A549 (cell line): ENCODE data around the gene GOLGA3. TPM values are rescaled to one million over a fixed set of nuclear protein-coding genes. Genes with fewer than 3 reads are reported as not detected.
A peak's percentile ranks its signal among the peaks of the same experiment; 100 is the strongest.

Source experiments
- ATAC-seq, 2 experiments: fragments of 200-7000 bp in 1 of 2; fragments of >200 bp in 1 of 2; cut with Nextera tagmentation in 1 of 2; cut with Tn5 transposase in 1 of 2; 3 replicates each; pipeline versions ENCODE4 v1.8.0 to v1.9.1; 2018 to 2020; ENCODE audit warnings: mild to moderate bottlenecking in 1 of 2, moderate library complexity in 1 of 2
- CTCF ChIA-PET: fragments of 300-600 bp; sonication (Branson Sonifier 250); formaldehyde crosslinking; extraction: SDS; loops from one replicate; lab custom pipeline; 2021; ENCODE audit warnings: antibody characterized with exemption, inconsistent platforms; lab: Yijun Ruan, JAX
- POLR2A ChIA-PET: fragments of 350-600 bp; formaldehyde crosslinking; extraction: SDS; loops from one replicate; lab custom pipeline; 2021; ENCODE audit warnings: antibody characterized with exemption, inconsistent platforms; lab: Yijun Ruan, JAX
- DNase-seq, 2 experiments: peaks; one replicate each; pipeline versions ENCODE4 v3.0.0 to v3.0.0-alpha.2; 2011 to 2016; ENCODE audit warnings: low read depth in 1 of 2, low spot score in 1 of 2
- FAIRE-seq: peaks from 2 replicates; lab custom pipeline; 2011; peaks lifted over from hg19 to GRCh38; lab: Jason Lieb, UNC
- H3K27ac ChIP-seq, 2 experiments: fragments of >200 bp; sonication (Bioruptor Twin); formaldehyde crosslinking; 3 replicates each; pipeline ENCODE4 v1.5.1; 2016 to 2017
- H3K4me1 ChIP-seq: fragments of >200 bp; sonication (Bioruptor Twin); formaldehyde crosslinking; 3 replicates; pipeline ENCODE4 v1.6.1; 2016
- H3K4me2 ChIP-seq: fragments of >200 bp; sonication (Bioruptor Twin); formaldehyde crosslinking; 3 replicates; pipeline ENCODE4 v1.6.1; 2016
- H3K4me3 ChIP-seq: fragments of >200 bp; sonication (Bioruptor Twin); formaldehyde crosslinking; 3 replicates; pipeline ENCODE4 v1.5.1; 2016
- H3K9me3 ChIP-seq: fragments of >200 bp; sonication (Bioruptor Twin); formaldehyde crosslinking; 3 replicates; pipeline ENCODE4 v1.6.1; 2016
- ATOH8 ChIP-seq: fragments of 250-450 bp; sonication (Bioruptor Pico); IDR thresholded peaks from 2 replicates; pipeline ENCODE4 v1.5.0; 2020; ENCODE audit warnings: low read depth, mild to moderate bottlenecking, moderate library complexity
- CBX8 ChIP-seq: fragments of 200-600 bp; sonication (generic); IDR thresholded peaks from 2 replicates; pipeline ENCODE4 v1.6.1; 2016
- CEBPB ChIP-seq, 2 experiments: fragments of >200 bp in 1 of 2; sonication (Bioruptor Twin) in 1 of 2; formaldehyde crosslinking in 1 of 2; IDR thresholded peaks; 2 replicates each; pipeline ENCODE4 v1.6.1; 2012 to 2016
- CHD2 ChIP-seq: fragments of 150-350 bp; IDR thresholded peaks from 2 replicates; pipeline ENCODE4 v1.6.1; 2014; ENCODE audit warnings: low read length; ENCODE audit not compliant: partially characterized antibody
- EHMT2 ChIP-seq: fragments of 200-600 bp; sonication (generic); IDR thresholded peaks from 2 replicates; pipeline ENCODE4 v1.6.1; 2016; ENCODE audit warnings: antibody characterized with exemption, low read depth, mild to moderate bottlenecking, moderate library complexity
- ESRRA ChIP-seq: fragments of 150-350 bp; IDR thresholded peaks from 2 replicates; pipeline ENCODE4 v1.6.1; 2014; ENCODE audit warnings: mild to moderate bottlenecking, low read length, borderline replicate concordance
- HMGXB4 ChIP-seq: fragments of 250-450 bp; sonication (Bioruptor Pico); IDR thresholded peaks from 2 replicates; pipeline ENCODE4 v1.5.0; 2021; ENCODE audit warnings: mild to moderate bottlenecking, moderate library complexity, borderline replicate concordance
- JUNB ChIP-seq: fragments of >200 bp; sonication (Bioruptor Twin); formaldehyde crosslinking; IDR thresholded peaks from 2 replicates; pipeline ENCODE4 v1.6.1; 2016
- KDM5A ChIP-seq: fragments of 200-600 bp; sonication (generic); IDR thresholded peaks from 2 replicates; pipeline ENCODE4 v1.6.1; 2016; ENCODE audit warnings: antibody characterized with exemption, mild to moderate bottlenecking
- MAFK ChIP-seq: fragments of 450-650 bp; IDR thresholded peaks from 2 replicates; pipeline ENCODE4 v1.6.1; 2014; ENCODE audit not compliant: partially characterized antibody
- MAX ChIP-seq: IDR thresholded peaks from 2 replicates; pipeline ENCODE4 v1.6.1; 2012
- MAZ ChIP-seq: fragments of 150-350 bp; IDR thresholded peaks from 2 replicates; pipeline ENCODE4 v1.6.1; 2014; ENCODE audit warnings: antibody characterized with exemption, low read depth, low read length, borderline replicate concordance
- PBX3 ChIP-seq: IDR thresholded peaks from 2 replicates; pipeline ENCODE4 v1.6.1; 2012
- POLR2A ChIP-seq: IDR thresholded peaks from 2 replicates; pipeline ENCODE4 v1.6.1; 2012; ENCODE audit warnings: mild to moderate bottlenecking, low read length
- RFX5 ChIP-seq: fragments of 450-650 bp; IDR thresholded peaks from 2 replicates; pipeline ENCODE4 v1.7.1; 2014; ENCODE audit warnings: antibody characterized with exemption, mild to moderate bottlenecking, moderate library complexity
- SMC3 ChIP-seq: fragments of >200 bp; sonication (Bioruptor Twin); formaldehyde crosslinking; IDR thresholded peaks from 3 replicates; pipeline ENCODE4 v1.6.1; 2018; ENCODE audit warnings: inconsistent platforms
- SREBF2 ChIP-seq: fragments of 450-650 bp; IDR thresholded peaks from 2 replicates; pipeline ENCODE4 v1.6.1; 2014; ENCODE audit warnings: mild to moderate bottlenecking, moderate library complexity
- USF2 ChIP-seq: fragments of 450-650 bp; IDR thresholded peaks from 2 replicates; pipeline ENCODE4 v1.6.1; 2014; ENCODE audit warnings: antibody characterized with exemption
- WGBS: methylation state at CpG from one replicate; pipeline ENCODE4 v1.1.6; 2017; ENCODE audit errors: missing lambda C conversion rate; 5-methylcytosine and 5-hydroxymethylcytosine counted together
- polyA plus RNA-seq, 4 experiments: library from polyadenylated mRNA; depleted of rRNA in 3 of 4; stranded (reverse); fragments of >200 nt; fragmentation: RNase III in 1 of 4; extraction: RNeasy Plus Mini Kit Qiagen cat#74134 plus additional on column Dnase treatment in 1 of 4; gene quantifications; 2 replicates in 3 of 4; 3 replicates in 1 of 4; pipeline ENCODE4 v1.2.3, GENCODE V29; 2011 to 2017
- TF ChIP-seq, protein P1 (sequence below): fragments of >200 bp; sonication (Bioruptor Twin); formaldehyde crosslinking; IDR thresholded peaks from 3 replicates; pipeline ENCODE4 v1.6.1; 2016
- TF ChIP-seq, protein P2 (sequence below): fragments of 150-350 bp; IDR thresholded peaks from 2 replicates; pipeline ENCODE4 v1.6.1; 2014; ENCODE audit warnings: low read depth, mild to moderate bottlenecking, low read length

GOLGA3 gene
- polyA plus RNA-seq, 2 of the 4 experiments (the other 2 are of a cell fraction) = 23.0 to 25.5 TPM

DNA sequence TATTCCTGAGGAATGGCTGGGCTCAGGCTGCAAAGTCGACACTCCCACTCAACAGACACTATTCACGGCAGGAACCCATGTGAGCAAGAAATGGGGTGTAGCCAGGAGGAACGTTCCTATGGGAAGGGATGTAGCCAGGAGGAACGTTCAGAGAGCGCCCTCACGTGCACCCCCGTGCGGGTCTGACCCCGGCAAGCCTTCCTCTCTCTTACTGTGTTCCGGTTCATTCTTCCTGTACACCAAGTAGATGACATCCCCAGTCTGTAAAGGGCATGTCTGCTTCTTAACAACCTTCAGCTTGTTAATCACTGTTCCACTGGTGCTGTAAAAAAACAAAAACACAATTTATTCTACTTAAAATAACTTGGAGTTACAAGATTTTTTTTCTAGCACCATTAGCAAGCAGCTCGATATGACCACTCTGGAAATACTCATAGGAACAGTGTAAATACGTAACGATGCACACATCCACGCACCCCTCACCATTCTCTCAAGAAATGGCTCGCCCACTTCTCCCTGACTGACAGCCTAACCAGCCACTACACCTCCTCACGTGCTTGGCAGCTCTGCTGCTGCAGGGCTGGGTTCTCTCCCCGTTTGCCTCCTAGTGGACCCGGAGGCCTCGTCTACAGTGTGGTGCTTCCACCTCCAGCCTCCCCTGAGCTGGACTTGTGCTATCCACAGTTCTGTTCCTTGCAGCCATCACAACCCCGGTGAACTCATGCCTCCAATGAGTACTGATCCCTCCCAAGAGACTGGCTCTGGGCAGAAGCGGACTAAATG, 43.6 kb upstream of the GOLGA3 start:
- Histone ChIP-seq H3K27ac (no peak overlapping the region), H3K4me2 (no peak overlapping the region), H3K4me1 (no peaks in the 10 kb centered on the region), H3K9me3 (peaks cover 11% of the 10 kb centered on the region; the same call in 2 of the 3 replicates), H3K4me3 (no peak overlapping the region)
- POLR2A ChIA-PET = no interaction called here
- no peak for DNase-seq
- ATAC-seq = peak; percentile 28 to 30; a peak in 3 of 6 replicates
- no peak for TF ChIP-seq SMC3
- no peak for TF ChIP-seq HMGXB4 (CRISPR knock-in tag)
- TF ChIP-seq POLR2A = no peak
- TF ChIP-seq CHD2 = no peak
- no peak for TF ChIP-seq ATOH8 (CRISPR knock-in tag)
- TF ChIP-seq, protein P1, sequence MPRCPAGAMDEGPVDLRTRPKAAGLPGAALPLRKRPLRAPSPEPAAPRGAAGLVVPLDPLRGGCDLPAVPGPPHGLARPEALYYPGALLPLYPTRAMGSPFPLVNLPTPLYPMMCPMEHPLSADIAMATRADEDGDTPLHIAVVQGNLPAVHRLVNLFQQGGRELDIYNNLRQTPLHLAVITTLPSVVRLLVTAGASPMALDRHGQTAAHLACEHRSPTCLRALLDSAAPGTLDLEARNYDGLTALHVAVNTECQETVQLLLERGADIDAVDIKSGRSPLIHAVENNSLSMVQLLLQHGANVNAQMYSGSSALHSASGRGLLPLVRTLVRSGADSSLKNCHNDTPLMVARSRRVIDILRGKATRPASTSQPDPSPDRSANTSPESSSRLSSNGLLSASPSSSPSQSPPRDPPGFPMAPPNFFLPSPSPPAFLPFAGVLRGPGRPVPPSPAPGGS = no peak
- no peak for TF ChIP-seq MAX
- no peak for TF ChIP-seq CEBPB (IDR thresholded peaks at IDR 0.05)
- TF ChIP-seq KDM5A = no peak
- no peak for TF ChIP-seq MAZ
- no peak for TF ChIP-seq RFX5
- TF ChIP-seq USF2 = no peak
- no peak for TF ChIP-seq ESRRA
- no peak for TF ChIP-seq CBX8
- no peak for TF ChIP-seq MAFK
- no peak for TF ChIP-seq PBX3
- TF ChIP-seq, protein P2, sequence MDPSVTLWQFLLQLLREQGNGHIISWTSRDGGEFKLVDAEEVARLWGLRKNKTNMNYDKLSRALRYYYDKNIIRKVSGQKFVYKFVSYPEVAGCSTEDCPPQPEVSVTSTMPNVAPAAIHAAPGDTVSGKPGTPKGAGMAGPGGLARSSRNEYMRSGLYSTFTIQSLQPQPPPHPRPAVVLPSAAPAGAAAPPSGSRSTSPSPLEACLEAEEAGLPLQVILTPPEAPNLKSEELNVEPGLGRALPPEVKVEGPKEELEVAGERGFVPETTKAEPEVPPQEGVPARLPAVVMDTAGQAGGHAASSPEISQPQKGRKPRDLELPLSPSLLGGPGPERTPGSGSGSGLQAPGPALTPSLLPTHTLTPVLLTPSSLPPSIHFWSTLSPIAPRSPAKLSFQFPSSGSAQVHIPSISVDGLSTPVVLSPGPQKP = no peak
- no peak for TF ChIP-seq EHMT2
- no peak for TF ChIP-seq JUNB
- TF ChIP-seq SREBF2 = no peak
- 92% methylated on average over 21 of the region's 21 CpGs for WGBS
- CTCF ChIA-PET = interaction anchor here (1.1 to 1.3 kb wide), 2 partner anchors 11 to 62 kb away, joined by 3 to 4 read pairs; no protein-coding TSS in a partner anchor
- FAIRE-seq = no peak
